ENCODE measurements around the gene STX12.

GRCh38 chr1:27868556-27868931 lies 95.5 kb downstream of the STX12 start:
- TF ChIP-seq, protein P1, sequence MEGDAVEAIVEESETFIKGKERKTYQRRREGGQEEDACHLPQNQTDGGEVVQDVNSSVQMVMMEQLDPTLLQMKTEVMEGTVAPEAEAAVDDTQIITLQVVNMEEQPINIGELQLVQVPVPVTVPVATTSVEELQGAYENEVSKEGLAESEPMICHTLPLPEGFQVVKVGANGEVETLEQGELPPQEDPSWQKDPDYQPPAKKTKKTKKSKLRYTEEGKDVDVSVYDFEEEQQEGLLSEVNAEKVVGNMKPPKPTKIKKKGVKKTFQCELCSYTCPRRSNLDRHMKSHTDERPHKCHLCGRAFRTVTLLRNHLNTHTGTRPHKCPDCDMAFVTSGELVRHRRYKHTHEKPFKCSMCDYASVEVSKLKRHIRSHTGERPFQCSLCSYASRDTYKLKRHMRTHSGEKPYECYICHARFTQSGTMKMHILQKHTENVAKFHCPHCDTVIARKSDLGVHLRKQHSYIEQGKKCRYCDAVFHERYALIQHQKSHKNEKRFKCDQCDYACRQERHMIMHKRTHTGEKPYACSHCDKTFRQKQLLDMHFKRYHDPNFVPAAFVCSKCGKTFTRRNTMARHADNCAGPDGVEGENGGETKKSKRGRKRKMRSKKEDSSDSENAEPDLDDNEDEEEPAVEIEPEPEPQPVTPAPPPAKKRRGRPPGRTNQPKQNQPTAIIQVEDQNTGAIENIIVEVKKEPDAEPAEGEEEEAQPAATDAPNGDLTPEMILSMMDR (conservative IDR thresholded peaks at IDR 0.05; ENCODE audit: low read length) = no peak
- no peak for TF ChIP-seq EZH2phosphoT487 (IDR thresholded peaks at IDR 0.05; ENCODE audit: borderline replicate concordance)
